CD8-positive, alpha-beta memory T cell (primary cell): ENCODE results near the gene CYP17A1. TPM values are rescaled to one million over a fixed set of nuclear protein-coding genes. Genes with fewer than 3 reads are reported as not detected.
"Not testable (repeated sequence)": the region's sequence is repeated elsewhere in the genome, so short reads cannot be mapped to it uniquely, and the experiment has no call there.

Experiments used
- CTCF ChIA-PET: fragments of 350-600 bp; sonication (Branson Sonifier 250); formaldehyde crosslinking; loops from one replicate; lab custom pipeline; 2021; ENCODE audit warnings: antibody characterized with exemption; lab: Charles Lee
- POLR2A ChIA-PET: fragments of 350-600 bp; sonication (Branson Sonifier 250); formaldehyde crosslinking; loops from one replicate; lab custom pipeline; 2021; ENCODE audit warnings: antibody characterized with exemption; lab: Charles Lee
- DNase-seq, 5 donors: peaks; one replicate each; pipeline versions ENCODE4 v3.0.0 to v3.0.0-alpha.2; 2020 to 2022; ENCODE audit warnings: mixed read lengths in 1 of 5
- H3K27ac ChIP-seq: one replicate; pipeline ENCODE4 v1.7.0; 2013; ENCODE audit warnings: low read depth, mild to moderate bottlenecking, low read length, moderate library complexity
- H3K27me3 ChIP-seq: 2 replicates; pipeline ENCODE4 v1.7.0; 2013; ENCODE audit warnings: low read length, mild to moderate bottlenecking; ENCODE audit not compliant: insufficient read depth, poor library complexity, severe bottlenecking
- H3K36me3 ChIP-seq: 2 replicates; pipeline ENCODE4 v1.7.0; 2013; ENCODE audit warnings: mild to moderate bottlenecking, low read length, moderate library complexity; ENCODE audit not compliant: insufficient read depth
- H3K4me1 ChIP-seq: 2 replicates; pipeline ENCODE4 v1.7.0; 2013; ENCODE audit warnings: mild to moderate bottlenecking, low read length, moderate library complexity; ENCODE audit not compliant: insufficient read depth
- H3K4me3 ChIP-seq: 2 replicates; pipeline ENCODE4 v1.7.0; 2013; ENCODE audit warnings: mild to moderate bottlenecking, low read length
- H3K9me3 ChIP-seq: 2 replicates; pipeline ENCODE4 v1.7.0; 2013; ENCODE audit warnings: mild to moderate bottlenecking, low read length
- H3K27ac Mint-ChIP-seq, 8 donors: one replicate each; pipeline ENCODE4 v1.8.0; 2020 to 2021; ENCODE audit warnings: mixed read lengths in 8 of 8, mild to moderate bottlenecking in 6 of 8, inconsistent platforms in 3 of 8, moderate library complexity in 3 of 8
- H3K27me3 Mint-ChIP-seq, 2 donors: one replicate each; pipeline ENCODE4 v1.8.0; 2020 to 2021; ENCODE audit warnings: mixed read lengths in 2 of 2, mild to moderate bottlenecking in 1 of 2, moderate library complexity in 1 of 2
- H3K36me3 Mint-ChIP-seq, 3 donors: one replicate each; pipeline ENCODE4 v1.8.0; 2020 to 2021; ENCODE audit warnings: mixed read lengths in 3 of 3, inconsistent platforms in 1 of 3, mild to moderate bottlenecking in 1 of 3
- H3K4me1 Mint-ChIP-seq, 3 donors: one replicate each; pipeline ENCODE4 v1.8.0; 2020 to 2021; ENCODE audit warnings: mixed read lengths in 3 of 3, inconsistent platforms in 1 of 3, mild to moderate bottlenecking in 1 of 3
- H3K4me3 Mint-ChIP-seq, 7 donors: one replicate each; pipeline ENCODE4 v1.8.0; 2020 to 2021; ENCODE audit warnings: mixed read lengths in 7 of 7, mild to moderate bottlenecking in 6 of 7, moderate library complexity in 4 of 7, inconsistent platforms in 2 of 7
- H3K9me3 Mint-ChIP-seq, 5 donors: one replicate each; pipeline ENCODE4 v1.8.0; 2020 to 2022; ENCODE audit warnings: mixed read lengths in 5 of 5, mild to moderate bottlenecking in 3 of 5, moderate library complexity in 2 of 5, inconsistent platforms in 1 of 5
- polyA plus RNA-seq: library from polyadenylated mRNA; unstranded; fragments of 300-500 nt; fragmentation: Illumina TruSeq; gene quantifications from one replicate; pipeline ENCODE4 v1.2.3, GENCODE V29; 2021
- total RNA-seq, 2 experiments: library from RNA; stranded (reverse); gene quantifications; one replicate each; pipeline ENCODE4 v1.2.3, GENCODE V29; 2021

The CYP17A1 gene
- total and polyA plus RNA-seq, 3 experiments from 2014 or later = 0.13 TPM; not detected in 2

DNA sequence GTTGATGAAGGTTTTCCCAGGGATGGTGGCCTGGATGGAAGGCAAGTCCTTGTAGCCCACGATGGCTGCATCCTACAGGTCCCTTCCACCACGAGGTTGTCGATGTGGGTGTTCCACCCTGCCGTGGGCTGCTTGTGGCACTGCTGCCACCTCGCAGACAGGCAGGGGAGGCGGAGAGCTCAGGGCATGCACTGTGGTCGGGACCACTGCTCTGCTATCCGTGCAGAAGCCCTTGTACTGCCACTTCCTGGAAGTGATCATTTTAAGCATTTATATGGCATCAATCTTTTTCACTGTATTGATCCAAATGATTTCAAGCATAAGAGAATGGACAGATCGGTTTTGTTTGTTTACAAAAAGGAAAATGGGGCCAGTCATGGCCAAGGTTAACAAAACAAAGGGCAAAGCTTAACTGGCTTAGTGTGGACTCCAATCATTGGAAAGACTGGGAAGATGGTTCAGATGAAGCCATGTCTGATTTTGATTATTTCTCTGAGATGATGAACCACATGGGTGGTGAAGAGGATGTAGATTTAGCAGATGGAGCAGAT is 8.2 kb upstream of the CYP17A1 start:
- Histone ChIP-seq H3K4me1 (no peaks in the 10 kb centered on the region), H3K36me3 (no peaks in the 10 kb centered on the region), H3K27ac (no peak overlapping the region), H3K4me3 (no peak overlapping the region), H3K9me3 (no peaks in the 10 kb centered on the region), H3K27me3 (no peaks in the 10 kb centered on the region)
- Mint-ChIP-seq H3K27ac (no peak overlapping the region), H3K9me3 (peaks cover 0 to 1% (median 0%) of the 10 kb centered on the region in 5 donors), H3K36me3 (peaks cover 0 to 3% (median 0%) of the 10 kb centered on the region in 3 donors), H3K27me3 (peaks cover 12 to 18% of the 10 kb centered on the region in 2 donors), H3K4me1 (no peaks in the 10 kb centered on the region), H3K4me3 (no peak overlapping the region)
- ChIA-PET CTCF (interaction anchor here (1.1 kb wide), 1 partner anchor 8 kb away, joined by 3 read pairs; the partner anchor contains the start of gene CYP17A1), POLR2A (no interaction called here)
- no peak for DNase-seq

DNA sequence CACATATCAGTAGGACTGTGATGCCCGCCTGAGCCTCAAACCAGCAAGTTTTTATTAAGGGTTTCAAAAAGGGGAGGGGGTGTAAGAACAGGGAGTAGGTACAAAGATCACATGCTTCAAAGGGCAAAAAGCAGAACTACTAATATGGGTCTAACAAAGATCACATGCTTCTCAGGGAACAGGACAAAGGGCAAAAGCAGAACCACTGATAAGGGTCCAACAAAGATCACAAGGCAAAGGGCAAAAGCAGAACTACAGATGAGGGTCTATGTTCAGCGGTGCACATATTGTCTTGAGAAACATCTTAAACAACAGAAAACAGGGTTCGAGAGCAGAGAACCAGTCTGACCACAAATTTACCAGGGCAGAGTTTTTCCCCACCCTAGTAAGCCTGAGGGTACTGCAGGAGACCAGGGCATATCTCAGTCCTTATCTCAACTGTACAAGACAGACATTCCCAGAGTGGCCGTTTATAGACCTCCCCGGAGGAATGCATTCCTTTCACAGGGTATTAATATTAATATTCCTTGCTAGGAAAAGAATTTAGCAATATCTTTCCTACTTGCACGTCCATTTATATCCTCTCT is 7.1 kb upstream of the CYP17A1 start:
- H3K36me3 Mint-ChIP-seq, H3K36me3 ChIP-seq, H3K4me3 ChIP-seq, H3K27ac ChIP-seq, H3K9me3 ChIP-seq, H3K4me1 Mint-ChIP-seq, H3K27ac Mint-ChIP-seq, CTCF ChIA-PET, H3K4me3 Mint-ChIP-seq, POLR2A ChIA-PET, H3K4me1 ChIP-seq, H3K9me3 Mint-ChIP-seq, H3K27me3 ChIP-seq, DNase-seq: not testable (repeated sequence)
- peaks cover 12 to 28% of the 10 kb centered on the region in 2 donors for H3K27me3 Mint-ChIP-seq

- H3K4me1 Mint-ChIP-seq, H3K27ac Mint-ChIP-seq, H3K9me3 ChIP-seq, H3K36me3 ChIP-seq, H3K9me3 Mint-ChIP-seq, POLR2A ChIA-PET, H3K27me3 ChIP-seq, DNase-seq, H3K27ac ChIP-seq, H3K4me1 ChIP-seq, H3K4me3 ChIP-seq, H3K4me3 Mint-ChIP-seq, H3K36me3 Mint-ChIP-seq, CTCF ChIA-PET: not testable (repeated sequence)
- peaks cover 14 to 36% of the 10 kb centered on the region in 2 donors for H3K27me3 Mint-ChIP-seq
Measured at GRCh38 chr10:102843139-102843538, 5.9 kb upstream of the CYP17A1 start.

DNA sequence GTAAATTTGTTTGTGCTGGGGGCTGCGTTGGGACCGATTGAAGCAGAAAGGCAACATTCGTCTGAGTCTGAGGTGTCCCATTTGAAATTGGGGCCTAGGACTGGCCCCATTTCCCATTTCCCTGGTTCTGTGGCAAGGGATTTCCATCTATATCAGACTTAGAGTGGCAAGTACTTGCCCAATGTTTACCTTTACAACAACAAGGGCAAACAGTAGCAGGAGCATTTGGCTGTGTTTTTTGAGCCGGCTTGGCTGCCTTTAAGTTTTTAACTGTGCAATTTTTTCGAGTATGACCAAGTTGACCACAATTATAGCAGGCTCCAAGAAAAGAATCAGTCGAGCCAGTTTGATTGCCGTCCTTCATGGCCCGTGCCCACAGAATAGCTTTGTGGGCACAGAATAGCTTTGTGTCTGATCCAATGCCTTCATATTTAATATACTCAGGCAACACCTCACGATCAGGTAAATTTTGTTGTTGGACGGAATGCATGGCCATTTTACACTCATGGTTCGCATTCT is 4.7 kb upstream of the CYP17A1 start:
- Histone ChIP-seq H3K9me3 (no peaks in the 10 kb centered on the region), H3K4me1 (no peaks in the 10 kb centered on the region), H3K4me3 (no peak overlapping the region), H3K36me3 (no peaks in the 10 kb centered on the region), H3K27me3 (no peaks in the 10 kb centered on the region), H3K27ac (no peak overlapping the region)
- DNase-seq = no peak
- Mint-ChIP-seq H3K4me1 (no peaks in the 10 kb centered on the region), H3K27me3 (peaks cover 18 to 41% of the 10 kb centered on the region in 2 donors), H3K4me3 (no peak overlapping the region), H3K9me3 (peaks cover 8 to 14% (median 11%) of the 10 kb centered on the region in 5 donors), H3K27ac (no peak overlapping the region), H3K36me3 (peaks cover 0 to 13% (median 0%) of the 10 kb centered on the region in 3 donors)
- ChIA-PET CTCF (no interaction called here), POLR2A (no interaction called here)

DNA sequence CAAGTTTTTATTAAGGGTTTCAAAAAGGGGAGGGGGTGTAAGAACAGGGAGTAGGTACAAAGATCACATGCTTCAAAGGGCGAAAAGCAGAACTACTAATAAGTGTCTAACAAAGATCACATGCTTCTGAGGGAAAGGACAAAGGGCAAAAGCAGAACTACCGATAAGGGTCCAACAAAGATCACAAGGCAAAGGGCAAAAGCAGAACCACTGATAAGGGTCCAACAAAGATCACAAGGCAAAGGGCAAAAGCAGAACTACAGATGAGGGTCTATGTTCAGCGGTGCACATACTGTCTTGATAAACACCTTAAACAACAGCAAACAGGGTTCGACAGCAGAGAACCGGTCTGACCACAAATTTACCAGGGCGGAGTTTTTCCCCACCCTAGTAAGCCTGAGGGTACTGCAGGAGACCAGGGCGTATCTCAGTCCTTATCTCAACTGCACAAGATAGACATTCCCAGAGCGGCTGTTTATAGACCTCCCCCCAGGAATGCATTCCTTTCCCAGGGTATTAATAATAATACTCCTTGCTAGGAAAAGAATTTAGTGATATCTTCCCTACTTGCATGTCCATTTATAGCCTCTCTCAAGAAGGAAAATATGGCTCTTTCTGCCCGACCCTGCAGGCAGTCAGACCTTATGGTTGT is 1.2 kb upstream of the CYP17A1 start:
- Mint-ChIP-seq H3K27me3 (peaks cover 14 to 40% of the 10 kb centered on the region in 2 donors), H3K36me3 (peaks cover 0 to 10% (median 0%) of the 10 kb centered on the region in 3 donors), H3K9me3 (peaks cover 8 to 14% (median 11%) of the 10 kb centered on the region in 5 donors)
- H3K27ac Mint-ChIP-seq, H3K27ac ChIP-seq, POLR2A ChIA-PET, H3K4me3 Mint-ChIP-seq, H3K4me1 Mint-ChIP-seq, DNase-seq, H3K9me3 ChIP-seq, H3K4me1 ChIP-seq, H3K36me3 ChIP-seq, CTCF ChIA-PET, H3K27me3 ChIP-seq, H3K4me3 ChIP-seq: not testable (repeated sequence)

DNA sequence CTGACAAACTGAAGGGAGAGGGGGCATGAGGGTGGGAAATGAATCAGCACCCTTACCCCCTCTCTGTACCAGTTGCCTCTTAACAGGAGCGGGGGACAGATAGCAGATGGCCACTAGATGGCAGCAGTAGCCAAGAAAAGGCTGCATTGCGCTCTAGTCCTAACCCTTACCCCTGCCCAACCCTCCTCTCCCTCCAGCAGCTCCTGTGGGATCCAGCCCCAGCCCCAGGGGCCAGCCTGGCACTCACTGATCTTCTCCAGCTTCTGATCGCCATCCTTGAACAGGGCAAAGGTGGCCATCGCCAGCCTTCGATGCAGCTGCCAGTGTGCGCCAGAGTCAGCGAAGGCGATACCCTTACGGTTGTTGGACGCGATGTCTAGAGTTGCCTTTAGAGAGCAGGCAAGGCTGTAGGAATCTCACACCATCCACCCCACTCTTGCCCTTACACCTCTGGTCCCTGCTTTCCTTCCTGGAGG is 2.2 kb downstream of the CYP17A1 start:
- DNase-seq = peak; percentile 54 to 77 (median 60)
- H3K4me1 ChIP-seq = no peaks in the 10 kb centered on the region
- POLR2A ChIA-PET = no interaction called here
- H3K4me3 ChIP-seq = no peak overlapping the region
- H3K27me3 ChIP-seq = no peaks in the 10 kb centered on the region
- no peaks in the 10 kb centered on the region for H3K4me1 Mint-ChIP-seq
- peak overlapping the region in 1 of 8 donors; percentile 24 for H3K27ac Mint-ChIP-seq
- H3K9me3 Mint-ChIP-seq = peaks cover 8 to 14% (median 11%) of the 10 kb centered on the region in 5 donors
- CTCF ChIA-PET = interaction anchor here (0.9 to 3.8 kb wide), 9 partner anchors 13 to 498 kb away, joined by 3 to 13 read pairs (median 4); partner anchors contain the start of gene CNNM2
- no peak overlapping the region for H3K4me3 Mint-ChIP-seq
- H3K36me3 ChIP-seq = no peaks in the 10 kb centered on the region
- peaks cover 11 to 25% of the 10 kb centered on the region in 2 donors for H3K27me3 Mint-ChIP-seq
- H3K36me3 Mint-ChIP-seq = peaks cover 0 to 10% (median 0%) of the 10 kb centered on the region in 3 donors
- H3K9me3 ChIP-seq = no peaks in the 10 kb centered on the region
- no peak overlapping the region for H3K27ac ChIP-seq

DNA sequence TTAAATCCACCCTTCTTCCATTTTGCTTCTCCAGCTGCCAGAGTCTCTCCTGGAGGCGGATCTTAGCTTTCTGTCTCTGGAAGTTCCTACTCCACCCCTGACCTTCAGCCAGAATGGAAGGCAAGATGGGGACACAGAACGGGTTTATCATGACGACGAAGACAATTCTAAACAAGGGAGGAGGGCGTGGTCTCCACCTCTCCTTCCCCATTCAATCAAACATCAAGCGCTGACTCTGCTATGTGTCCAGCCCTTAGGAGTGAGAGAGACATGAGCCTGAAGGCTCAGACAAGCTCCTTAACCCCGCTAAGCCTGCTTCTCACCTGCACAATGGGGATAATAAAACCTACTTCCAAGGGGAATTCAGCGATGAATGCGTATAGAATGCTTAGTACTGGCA is 3.1 kb downstream of the CYP17A1 start:
- H3K27me3 Mint-ChIP-seq = peaks cover 11 to 16% of the 10 kb centered on the region in 2 donors
- H3K27ac Mint-ChIP-seq = no peak overlapping the region
- Histone ChIP-seq H3K4me3 (no peak overlapping the region), H3K27ac (no peak overlapping the region), H3K4me1 (no peaks in the 10 kb centered on the region), H3K27me3 (no peaks in the 10 kb centered on the region), H3K9me3 (no peaks in the 10 kb centered on the region), H3K36me3 (no peaks in the 10 kb centered on the region)
- POLR2A ChIA-PET = no interaction called here
- peaks cover 4 to 13% (median 11%) of the 10 kb centered on the region in 5 donors for H3K9me3 Mint-ChIP-seq
- H3K36me3 Mint-ChIP-seq = peaks cover 0 to 10% (median 0%) of the 10 kb centered on the region in 3 donors
- no peak for DNase-seq
- CTCF ChIA-PET = interaction anchor here (1.3 to 3.8 kb wide), 2 partner anchors 236 to 410 kb away, joined by 4 to 13 read pairs; no protein-coding TSS in a partner anchor
- H3K4me1 Mint-ChIP-seq = no peaks in the 10 kb centered on the region
- H3K4me3 Mint-ChIP-seq = no peak overlapping the region

GRCh38 chr10:102832987-102833386 is 4.2 kb downstream of the CYP17A1 start:
- no peak overlapping the region for H3K27ac Mint-ChIP-seq
- Histone ChIP-seq H3K27ac (no peak overlapping the region), H3K4me3 (no peak overlapping the region), H3K4me1 (no peaks in the 10 kb centered on the region), H3K36me3 (no peaks in the 10 kb centered on the region), H3K27me3 (no peaks in the 10 kb centered on the region), H3K9me3 (no peaks in the 10 kb centered on the region)
- H3K36me3 Mint-ChIP-seq = peaks cover 0 to 7% (median 0%) of the 10 kb centered on the region in 3 donors
- H3K9me3 Mint-ChIP-seq = peaks cover 0 to 6% (median 4%) of the 10 kb centered on the region in 5 donors
- H3K4me3 Mint-ChIP-seq = no peak overlapping the region
- no peak for DNase-seq
- H3K4me1 Mint-ChIP-seq = no peaks in the 10 kb centered on the region
- ChIA-PET POLR2A (no interaction called here), CTCF (no interaction called here)
- H3K27me3 Mint-ChIP-seq = peaks cover 7 to 9% of the 10 kb centered on the region in 2 donors
